ENCODE data around the gene TSSK6.
A peak's percentile ranks its signal among the peaks of the same experiment; 100 is the strongest.

The TSSK6 gene

DNA sequence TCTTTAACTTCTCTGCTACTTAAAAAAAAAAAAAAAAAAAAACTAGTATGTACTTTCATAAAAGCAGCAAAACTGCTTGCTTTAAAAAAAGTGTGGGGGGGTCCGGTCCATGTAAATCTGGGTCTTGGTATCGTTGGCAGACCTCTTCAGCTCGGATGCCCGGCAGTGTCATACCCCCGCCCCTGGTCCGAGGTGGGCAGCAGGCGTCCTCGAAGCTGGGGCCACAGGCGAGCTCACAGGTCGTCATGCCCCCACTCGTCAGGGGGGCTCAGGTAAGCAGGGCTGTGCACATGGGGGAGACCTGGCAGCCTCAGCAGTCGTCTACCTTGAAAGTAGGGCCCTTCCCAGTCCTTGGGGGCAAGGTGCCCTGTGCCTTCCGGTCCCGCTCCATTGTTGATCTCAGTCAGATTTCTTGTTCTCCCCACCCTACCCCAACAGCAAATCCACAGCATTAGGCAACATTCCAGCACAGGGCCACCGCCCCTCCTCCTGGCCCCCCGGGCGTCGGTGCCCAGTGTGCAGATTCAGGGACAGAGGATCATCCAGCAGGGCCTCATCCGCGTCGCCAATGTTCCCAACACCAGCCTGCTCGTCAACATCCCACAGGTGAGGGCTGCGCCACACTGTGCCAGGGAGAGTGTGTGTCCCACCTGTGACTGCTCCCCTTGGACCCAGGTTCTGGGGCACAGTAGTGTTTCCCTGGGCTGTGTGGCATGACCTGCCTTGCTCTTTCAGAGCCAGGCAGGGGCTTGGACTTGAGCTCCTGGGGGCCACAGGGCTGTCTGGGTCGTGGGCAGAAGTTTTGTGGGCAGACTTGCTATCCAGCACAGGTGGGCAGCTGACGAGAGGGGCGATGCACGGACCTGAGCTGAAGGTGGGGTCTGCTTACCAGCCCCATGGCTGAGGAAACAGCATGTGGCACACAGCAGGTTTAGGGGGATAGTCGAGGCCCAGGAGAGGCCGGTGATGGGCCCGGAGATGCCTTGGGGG is 19.4 kb downstream of the TSSK6 start:
- in situ Hi-C loops (cut with HindIII; ENCODE audit: low pct_ligation_motif_present, low pct_unique_long_range_greater_than_20kb, low sequenced_read_pairs) = no loop called here
- no peak for DNase-seq

DNA sequence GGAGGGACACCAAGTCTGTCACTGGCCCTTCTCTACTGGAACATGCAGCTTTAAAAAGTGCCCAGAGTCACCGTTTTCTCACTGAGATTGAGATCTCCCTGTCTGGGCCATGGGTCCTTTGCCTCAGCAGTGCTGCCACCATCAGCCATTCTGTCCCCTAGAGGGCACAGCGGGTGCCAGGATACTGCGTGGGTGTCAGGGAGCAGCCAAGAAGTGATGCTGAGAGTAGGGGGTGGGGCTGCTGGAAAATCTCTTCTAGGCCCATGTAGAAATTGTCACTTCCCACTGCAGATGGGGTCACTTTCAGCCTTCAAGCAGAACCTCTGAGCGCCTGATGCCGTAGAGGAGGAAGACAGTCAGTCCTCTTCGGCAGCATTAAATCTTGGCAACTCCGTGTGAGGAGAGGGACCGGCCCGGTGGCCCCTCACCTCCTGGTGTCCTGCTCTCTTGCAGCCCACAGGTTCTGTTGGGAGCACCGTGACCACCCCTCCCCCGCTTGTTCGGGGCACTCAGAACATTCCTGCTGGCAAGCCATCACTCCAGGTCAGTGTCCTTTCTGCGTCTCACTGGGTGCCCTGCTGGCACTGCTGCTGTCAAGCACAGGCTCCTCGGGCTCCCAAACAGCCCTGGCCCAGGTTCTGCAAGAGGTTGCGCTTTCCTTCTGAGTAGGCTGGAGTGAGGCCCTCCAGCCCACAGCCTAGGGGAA is 21.4 kb downstream of the TSSK6 start:
- in situ Hi-C loops (cut with HindIII; ENCODE audit: low pct_ligation_motif_present, low pct_unique_long_range_greater_than_20kb, low sequenced_read_pairs) = no loop called here
- DNase-seq = no peak

DNA sequence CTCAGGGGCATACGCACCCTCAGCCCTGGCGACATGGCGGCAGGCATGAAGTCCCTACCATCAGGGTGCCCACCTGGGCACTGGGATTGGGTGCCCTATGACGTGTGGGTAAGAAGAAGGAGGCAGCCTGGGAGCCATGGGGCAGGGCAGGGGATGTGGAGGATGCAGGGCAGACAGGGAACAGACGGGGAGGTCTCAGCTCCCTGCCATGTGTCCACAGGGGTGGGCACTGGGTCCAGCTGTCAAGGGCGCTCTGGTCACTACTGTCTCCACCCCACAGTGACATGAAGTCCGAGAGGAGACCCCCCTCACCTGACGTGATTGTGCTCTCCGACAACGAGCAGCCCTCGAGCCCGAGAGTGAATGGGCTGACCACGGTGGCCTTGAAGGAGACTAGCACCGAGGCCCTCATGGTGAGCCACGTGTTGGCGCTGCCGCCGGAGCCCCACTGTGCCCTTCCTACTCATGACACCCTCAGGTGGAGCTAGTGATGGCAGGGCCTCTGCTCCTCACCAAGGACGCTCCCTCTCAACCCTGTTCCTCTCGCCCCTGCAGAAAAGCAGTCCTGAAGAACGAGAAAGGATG is 23.2 kb downstream of the TSSK6 start:
- no peak for DNase-seq
- in situ Hi-C loops (cut with HindIII; ENCODE audit: low pct_ligation_motif_present, low pct_unique_long_range_greater_than_20kb, low sequenced_read_pairs) = no loop called here

DNA sequence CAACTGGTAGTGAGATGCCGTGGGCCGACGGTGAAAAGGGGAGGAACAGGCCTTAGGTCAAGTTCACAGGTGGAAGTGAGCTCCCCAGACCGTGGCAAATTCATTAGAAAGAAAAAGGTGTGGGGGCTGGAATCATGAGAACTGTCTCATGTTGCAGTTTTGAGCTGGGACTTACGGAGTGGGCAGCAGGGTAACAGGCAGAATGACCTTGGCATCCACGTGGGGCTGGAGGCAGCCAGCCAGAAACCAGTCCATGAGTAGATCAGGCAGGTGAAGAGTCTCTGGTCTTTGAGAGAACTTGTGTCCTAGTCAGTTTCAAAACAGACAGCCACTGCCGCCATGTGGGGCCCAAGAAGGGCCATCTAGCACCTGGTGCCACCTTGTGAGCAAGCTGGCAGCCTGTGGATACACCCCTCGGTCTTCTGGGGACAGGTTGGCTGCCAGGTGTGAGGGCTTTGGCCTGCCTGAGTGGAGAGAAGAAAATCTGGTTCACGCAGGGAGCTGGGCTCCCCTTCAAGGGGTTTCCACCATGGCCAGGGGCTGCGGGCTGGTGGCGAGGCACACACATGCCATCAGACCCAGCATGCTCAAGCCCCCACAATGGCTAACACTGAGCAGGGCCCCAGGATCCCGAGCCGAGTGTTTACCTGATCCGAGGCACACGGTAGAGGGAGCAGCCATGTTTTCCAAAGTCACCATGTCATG is 23.9 kb downstream of the TSSK6 start:
- in situ Hi-C loops (cut with HindIII; ENCODE audit: low pct_ligation_motif_present, low pct_unique_long_range_greater_than_20kb, low sequenced_read_pairs) = no loop called here
- no peak for DNase-seq

DNA sequence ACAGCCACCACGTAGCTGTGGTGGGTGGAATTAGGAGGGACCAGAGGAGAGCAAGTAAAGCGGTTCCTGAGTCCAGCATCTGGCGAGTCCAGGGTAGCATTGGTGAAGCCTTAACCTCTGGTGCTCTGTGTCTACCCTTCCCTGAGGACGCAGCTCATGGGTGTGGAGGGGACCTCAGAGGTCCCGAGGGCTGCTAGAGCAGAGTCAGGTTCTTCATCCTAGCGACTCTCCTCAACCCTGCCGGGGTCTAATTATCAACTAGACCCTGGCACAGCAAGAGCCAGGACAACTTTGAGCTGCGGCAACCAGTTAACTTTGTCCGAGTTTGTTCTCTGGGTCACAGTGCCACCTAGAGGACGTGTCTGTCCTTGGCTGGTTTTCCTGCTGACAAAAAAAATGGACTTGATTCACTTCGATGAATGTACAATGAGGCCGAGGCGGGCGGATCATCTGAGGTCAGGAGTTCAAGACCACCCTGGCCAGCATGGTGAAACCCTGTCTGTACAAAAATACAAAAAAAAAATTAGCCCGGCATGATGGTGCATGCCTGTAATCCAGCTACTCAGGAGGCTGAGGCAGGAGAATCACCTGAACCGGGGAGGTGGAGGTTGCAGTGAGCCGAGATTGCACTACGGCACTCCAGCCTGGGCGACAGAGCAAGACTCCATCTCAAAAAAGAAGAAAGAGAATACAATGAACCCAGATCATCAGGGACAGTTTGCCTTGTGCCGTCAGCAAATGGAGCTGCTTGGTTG is 25.0 kb downstream of the TSSK6 start:
- in situ Hi-C loops (cut with HindIII; ENCODE audit: low pct_ligation_motif_present, low pct_unique_long_range_greater_than_20kb, low sequenced_read_pairs) = no loop called here
- peak; percentile 79 for DNase-seq

DNA sequence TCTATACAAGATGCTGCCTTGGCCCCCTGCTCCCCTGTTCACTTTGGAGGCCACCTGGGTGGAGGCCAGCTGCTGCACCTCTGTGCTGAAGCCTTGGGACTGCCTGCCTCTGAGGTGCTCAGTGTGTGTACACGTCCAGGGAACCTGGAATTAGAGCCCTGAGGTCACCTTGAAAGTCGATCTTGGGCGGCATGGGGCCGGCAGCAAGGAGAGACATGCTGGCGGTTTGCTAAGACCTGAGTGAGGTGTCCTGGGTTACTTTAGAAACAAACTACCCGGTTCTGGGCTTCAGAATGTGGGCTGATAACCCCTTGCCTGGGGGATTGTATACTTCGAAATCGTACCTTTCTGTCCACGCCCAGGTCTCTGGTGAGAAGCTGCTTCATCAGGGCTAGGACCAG is 25.5 kb downstream of the TSSK6 start:
- DNase-seq = no peak
- in situ Hi-C loops (cut with HindIII; ENCODE audit: low pct_ligation_motif_present, low pct_unique_long_range_greater_than_20kb, low sequenced_read_pairs) = no loop called here

DNA sequence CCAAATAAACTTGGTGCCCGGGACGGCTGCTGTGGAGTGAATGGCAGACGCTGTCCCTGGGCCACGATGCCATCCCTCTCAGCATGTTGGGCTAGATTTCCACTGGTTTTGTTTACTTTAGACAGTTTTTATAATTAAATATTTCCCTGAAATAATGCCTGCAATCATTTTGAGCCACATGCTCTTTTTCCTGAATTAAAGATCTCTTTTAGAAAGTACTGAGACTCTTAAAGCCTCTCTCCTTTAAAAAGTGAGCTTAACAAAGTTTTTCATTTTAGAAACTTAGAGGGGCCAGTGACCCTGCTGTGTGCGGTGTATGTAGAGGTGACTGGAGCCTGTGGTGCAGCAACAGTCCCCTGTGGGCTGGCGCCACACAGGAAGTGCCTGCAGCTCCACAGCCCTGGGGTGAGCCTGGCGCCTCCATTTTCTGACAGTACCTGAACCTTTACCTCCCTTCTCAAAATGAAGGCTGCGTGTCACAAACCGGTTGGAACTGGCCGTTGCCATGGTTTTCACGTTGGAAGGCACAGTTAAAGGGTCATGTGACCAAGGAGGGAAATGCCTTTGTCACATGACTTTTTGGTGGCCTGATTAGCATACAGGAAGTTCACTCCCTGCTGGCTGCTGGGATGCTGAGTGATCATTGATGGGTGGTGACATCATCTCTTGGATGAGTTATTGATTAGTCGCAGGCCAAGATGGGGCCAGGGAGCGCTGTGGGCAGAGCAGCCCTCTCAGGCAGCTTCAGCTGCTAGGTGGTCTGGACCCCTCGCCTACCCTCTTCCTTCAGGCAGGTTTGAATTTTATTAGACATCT is 26.3 kb downstream of the TSSK6 start:
- peak; percentile 90 for DNase-seq
- in situ Hi-C loops (cut with HindIII; ENCODE audit: low pct_ligation_motif_present, low pct_unique_long_range_greater_than_20kb, low sequenced_read_pairs) = no loop called here

DNA sequence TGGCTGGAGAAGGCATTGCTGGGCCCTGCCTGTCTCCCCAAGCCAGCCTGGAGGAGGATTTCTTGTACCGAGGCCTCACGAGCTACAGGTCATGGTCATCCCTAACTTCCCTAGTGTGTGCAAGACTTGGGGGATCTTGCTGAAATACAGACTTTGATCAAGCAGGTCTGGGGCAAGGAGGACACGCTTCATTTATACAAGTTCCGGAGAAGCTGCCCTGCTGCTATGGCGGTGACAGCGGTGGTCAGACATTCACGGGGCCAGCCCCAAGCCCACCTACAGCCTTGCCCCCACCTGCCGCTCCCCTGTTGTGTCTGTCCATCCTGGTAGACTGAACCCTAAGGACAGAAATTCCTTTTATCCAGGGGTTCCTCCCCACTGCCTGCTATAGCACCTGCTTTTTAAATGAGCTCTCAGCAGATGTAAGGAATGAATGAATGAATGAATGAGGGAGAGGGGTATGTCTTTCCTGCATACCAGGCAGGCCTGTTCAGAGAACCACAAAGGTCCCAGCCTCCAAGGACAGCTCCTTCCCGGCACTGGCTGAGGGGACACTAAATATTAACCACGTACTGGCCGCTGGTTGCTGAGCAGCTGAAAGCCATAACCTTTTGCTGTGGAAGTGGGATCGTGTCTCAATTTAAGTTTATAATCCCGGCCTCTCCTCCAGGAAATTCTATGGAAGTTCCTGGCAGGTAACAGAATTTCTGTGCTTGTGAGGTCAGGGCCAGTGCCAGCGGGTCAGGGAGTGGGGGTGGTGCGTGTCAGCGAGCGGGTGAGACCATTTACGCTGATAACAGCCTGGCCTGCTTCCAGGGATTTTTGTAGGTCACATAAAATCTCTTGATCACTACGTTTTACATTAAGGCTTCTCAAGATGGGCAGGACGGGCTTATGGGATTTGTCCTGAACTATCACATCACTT is 27.1 kb downstream of the TSSK6 start:
- peak; percentile 52 for DNase-seq
- in situ Hi-C loops (cut with HindIII; ENCODE audit: low pct_ligation_motif_present, low pct_unique_long_range_greater_than_20kb, low sequenced_read_pairs) = no loop called here

DNA sequence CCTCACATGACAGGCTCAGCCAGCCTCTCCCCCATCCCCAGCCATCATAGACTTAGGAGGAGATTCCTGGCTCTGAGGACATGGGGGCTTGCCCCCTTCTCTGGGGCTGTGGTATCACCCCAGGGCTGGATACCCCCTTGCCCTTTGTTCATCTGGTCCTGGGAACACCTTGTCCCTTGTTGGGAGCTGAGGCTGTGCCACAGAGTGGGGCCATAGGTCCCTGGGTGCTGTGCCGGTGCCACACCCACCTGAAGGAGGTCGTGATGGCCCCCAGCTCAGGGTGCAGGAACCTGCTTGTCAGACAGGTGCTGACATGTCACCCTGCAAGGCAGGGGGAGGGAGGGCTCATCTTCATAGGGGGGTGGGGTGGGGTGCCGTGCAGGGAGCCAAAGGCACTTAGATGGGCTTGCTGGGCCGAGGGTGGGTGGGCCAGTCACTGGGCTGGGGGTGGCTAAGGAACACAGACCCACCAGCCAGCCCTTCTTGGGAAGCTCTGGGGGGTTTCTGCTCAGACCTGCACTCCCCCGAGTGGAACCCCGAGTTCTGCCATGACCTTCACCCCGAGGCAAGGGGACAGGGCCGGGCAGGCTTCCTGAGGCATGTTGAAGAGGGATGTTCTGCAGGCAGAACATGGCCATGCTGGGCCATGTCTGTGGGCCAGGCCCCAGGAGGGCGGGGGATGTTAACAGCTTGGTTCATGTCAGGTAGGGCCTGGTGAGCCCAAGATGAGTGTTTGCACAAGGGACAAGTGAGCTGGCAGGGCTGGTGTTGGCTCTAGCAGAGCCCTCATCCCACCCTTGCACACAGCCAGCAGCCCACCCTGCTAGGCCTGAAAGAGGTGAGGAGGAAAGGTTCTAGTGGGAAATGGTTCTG is 28.0 kb downstream of the TSSK6 start:
- DNase-seq = no peak
- in situ Hi-C loops (cut with HindIII; ENCODE audit: low pct_ligation_motif_present, low pct_unique_long_range_greater_than_20kb, low sequenced_read_pairs) = no loop called here

DNA sequence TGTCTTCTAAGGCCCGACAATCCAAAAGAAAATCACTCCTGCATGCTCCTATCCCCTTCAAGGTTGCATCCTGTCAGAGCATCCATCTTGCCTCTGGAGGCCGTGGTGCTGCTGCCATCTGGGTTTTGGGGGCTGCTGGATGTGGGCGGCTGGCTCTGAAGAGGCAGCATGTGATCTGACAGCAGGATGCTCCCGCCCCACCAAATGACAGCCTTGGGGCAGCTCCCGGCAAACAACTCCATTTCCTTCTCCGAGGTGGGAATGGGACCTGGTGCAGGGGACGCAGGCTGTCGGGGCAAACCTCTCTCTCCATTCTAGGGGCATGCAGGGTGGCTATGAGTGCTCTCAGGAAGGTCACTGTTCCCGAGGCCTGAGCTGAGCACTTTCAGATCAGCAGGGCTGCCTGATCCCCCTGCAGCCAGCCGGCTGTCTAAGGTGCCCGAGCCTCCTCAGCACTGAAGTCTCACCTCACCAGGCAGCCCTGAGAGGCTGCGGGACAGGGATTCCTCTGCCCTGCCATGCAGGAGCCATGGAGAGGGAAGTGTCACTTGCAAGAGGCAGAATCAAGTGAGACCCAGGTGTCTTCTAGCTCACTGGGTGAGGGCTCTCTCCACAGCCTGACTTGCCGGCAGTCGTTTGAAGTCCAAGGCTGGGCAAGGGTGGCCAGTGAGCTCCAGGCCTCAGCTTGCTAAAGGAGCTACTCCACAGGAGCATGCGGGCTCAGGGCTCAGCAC is 28.8 kb downstream of the TSSK6 start:
- in situ Hi-C loops (cut with HindIII; ENCODE audit: low pct_ligation_motif_present, low pct_unique_long_range_greater_than_20kb, low sequenced_read_pairs) = no loop called here

DNA sequence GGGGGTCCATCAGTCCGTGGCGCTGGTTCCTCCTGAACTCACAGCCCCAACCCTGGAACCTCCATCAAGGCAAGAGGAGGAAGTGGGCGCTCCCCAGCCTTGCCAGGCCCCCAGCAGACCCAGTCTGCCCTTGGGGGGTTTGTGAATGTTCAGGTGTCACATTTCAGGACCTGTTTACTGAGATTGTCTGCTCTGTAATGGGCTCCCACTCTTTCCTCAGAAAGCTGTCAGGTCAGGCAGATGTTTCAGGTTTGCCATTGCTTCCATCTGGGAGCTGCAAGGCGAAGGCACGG is 29.4 kb downstream of the TSSK6 start:
- DNase-seq = no peak

More for the DNA sequence above, 28.8 kb downstream of the TSSK6 start:
- no peak for DNase-seq

DNA sequence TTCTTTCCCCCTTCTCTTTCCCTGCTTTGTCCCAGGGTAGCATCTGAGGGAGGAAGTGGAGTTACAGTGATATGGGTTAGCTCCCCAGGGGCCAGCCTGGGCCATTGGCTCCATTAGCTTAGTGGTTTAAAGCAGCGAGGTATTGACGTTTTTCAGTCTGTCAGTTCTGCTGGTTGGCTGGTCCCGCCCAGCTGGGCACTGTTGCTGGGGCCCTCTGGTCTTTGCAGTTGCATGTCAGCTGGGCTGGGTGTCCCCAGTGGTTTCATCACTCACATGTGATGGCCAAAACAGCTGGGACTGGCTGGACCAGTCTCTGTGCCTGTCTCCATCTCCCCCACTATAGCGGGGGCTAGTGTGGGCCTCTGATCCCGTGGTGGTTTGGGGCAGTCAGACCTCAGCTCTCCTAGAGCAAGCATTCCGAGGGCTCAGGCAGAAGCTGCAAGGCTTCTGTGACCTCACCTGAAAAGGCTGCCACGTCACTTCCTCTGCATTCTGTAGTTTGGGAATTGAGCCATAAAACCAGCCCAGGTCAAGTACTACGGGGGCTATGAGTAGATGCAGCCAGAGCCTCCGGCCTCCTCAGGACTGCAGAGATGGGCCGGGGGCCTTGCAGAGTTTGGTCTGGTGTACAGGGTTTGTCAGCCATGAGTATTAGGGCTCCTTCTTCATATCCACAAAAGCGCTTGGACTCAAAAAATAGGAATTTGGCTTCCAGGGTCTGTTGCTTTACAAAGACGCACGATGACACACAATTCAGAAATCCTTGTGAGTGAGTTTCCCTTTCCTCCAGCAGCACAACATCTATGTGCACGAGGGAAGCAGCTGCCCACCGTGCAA is 30.0 kb downstream of the TSSK6 start:
- DNase-seq = no peak
- in situ Hi-C loops (cut with HindIII; ENCODE audit: low pct_ligation_motif_present, low pct_unique_long_range_greater_than_20kb, low sequenced_read_pairs) = no loop called here

More for the DNA sequence above, 29.4 kb downstream of the TSSK6 start:
- in situ Hi-C loops (cut with HindIII; ENCODE audit: low pct_ligation_motif_present, low pct_unique_long_range_greater_than_20kb, low sequenced_read_pairs) = no loop called here

DNA sequence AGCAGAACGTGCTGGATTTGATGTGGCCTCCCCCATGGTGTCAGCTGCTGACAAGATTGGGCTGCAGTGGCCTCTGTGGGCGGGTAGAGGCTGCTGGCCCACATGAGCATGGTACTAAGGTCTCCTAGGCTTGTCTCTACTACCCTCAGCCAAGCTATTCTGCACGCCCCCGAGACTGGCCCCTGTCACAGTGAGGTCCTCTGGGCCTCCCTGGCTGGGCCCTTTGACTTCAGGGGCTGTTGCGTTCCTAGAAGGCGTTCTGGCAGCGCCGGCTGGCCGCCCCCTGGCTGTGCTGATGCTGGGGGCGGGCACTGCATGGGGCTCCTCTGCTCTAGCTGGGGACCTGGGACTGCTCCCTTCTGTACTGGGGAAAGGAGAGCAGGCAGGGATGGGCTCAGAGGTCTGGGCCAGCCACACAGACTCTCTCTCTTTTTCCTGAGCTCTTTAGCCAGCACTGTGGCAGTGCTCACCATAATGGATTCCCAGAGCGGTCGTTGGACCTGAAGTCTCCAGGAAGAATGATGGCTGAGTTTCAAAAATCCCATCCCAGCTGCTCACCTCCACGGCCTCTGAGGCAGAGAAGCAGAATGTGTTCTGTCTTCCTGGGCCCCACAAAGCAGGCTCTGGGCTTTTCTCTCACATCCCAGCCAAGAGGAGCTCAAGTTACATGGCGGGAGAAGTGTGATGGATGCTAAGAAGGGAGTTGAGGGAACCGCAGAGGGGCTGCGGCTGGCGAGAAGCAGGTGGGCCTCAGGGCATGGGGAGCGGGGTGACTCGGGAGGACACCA is 32.3 kb downstream of the TSSK6 start:
- no peak for DNase-seq
- in situ Hi-C loops (cut with HindIII; ENCODE audit: low pct_ligation_motif_present, low pct_unique_long_range_greater_than_20kb, low sequenced_read_pairs) = no loop called here

DNA sequence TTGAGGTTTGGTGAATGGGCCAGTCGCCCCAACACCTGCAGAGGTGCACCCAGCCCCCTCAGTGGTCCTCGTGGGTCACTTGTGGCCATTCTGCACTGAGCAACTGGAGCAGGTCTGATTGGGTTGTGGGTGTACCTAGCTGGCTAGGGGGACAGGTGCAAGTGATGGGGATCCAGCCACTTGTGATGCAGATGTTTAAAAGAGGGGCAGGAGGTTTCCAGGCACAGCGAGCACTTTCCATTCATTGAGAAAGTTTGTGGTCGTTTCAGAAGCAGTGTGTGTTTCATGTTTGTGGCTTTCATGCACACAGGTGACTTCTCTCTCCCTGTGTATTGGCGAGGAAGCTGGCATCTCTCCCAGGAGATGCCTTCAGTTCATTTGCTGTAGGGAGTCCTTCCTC is 34.7 kb downstream of the TSSK6 start:
- no peak for DNase-seq
- in situ Hi-C loops (cut with HindIII; ENCODE audit: low pct_ligation_motif_present, low pct_unique_long_range_greater_than_20kb, low sequenced_read_pairs) = no loop called here

All from ACHN (cell line).